ENCODE results near the gene SERGEF. TPM values are rescaled to one million over a fixed set of nuclear protein-coding genes. Genes with fewer than 3 reads are reported as not detected.

SERGEF gene
- polyA plus RNA-seq, 1 of the 3 experiments (the other 2 are of a cell fraction): 23.1 TPM

DNA sequence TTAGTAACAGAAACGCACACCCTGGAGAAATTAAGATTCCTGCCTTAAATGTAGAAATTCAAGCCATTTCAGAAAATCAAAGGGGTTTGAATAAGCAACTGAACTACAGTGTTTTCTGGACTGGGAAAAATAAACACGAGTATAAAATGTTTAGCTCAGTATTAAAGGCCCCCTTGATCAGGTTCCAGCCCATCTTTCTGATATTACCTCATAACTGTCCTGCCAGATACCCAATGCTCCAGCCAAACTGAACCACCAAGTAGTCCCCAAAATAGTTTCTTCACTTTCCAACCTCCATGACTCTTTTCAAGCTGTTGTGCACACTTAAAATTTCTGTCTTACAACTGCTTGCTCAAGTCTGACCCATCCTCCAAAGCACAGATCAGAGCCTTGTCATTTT, 54.4 kb downstream of the SERGEF start:
- no peak for TF ChIP-seq GABPA (IDR thresholded peaks at IDR 0.05; ENCODE audit: low read depth)
- TF ChIP-seq, protein P1, sequence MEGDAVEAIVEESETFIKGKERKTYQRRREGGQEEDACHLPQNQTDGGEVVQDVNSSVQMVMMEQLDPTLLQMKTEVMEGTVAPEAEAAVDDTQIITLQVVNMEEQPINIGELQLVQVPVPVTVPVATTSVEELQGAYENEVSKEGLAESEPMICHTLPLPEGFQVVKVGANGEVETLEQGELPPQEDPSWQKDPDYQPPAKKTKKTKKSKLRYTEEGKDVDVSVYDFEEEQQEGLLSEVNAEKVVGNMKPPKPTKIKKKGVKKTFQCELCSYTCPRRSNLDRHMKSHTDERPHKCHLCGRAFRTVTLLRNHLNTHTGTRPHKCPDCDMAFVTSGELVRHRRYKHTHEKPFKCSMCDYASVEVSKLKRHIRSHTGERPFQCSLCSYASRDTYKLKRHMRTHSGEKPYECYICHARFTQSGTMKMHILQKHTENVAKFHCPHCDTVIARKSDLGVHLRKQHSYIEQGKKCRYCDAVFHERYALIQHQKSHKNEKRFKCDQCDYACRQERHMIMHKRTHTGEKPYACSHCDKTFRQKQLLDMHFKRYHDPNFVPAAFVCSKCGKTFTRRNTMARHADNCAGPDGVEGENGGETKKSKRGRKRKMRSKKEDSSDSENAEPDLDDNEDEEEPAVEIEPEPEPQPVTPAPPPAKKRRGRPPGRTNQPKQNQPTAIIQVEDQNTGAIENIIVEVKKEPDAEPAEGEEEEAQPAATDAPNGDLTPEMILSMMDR (IDR thresholded peaks at IDR 0.05): no peak

DNA sequence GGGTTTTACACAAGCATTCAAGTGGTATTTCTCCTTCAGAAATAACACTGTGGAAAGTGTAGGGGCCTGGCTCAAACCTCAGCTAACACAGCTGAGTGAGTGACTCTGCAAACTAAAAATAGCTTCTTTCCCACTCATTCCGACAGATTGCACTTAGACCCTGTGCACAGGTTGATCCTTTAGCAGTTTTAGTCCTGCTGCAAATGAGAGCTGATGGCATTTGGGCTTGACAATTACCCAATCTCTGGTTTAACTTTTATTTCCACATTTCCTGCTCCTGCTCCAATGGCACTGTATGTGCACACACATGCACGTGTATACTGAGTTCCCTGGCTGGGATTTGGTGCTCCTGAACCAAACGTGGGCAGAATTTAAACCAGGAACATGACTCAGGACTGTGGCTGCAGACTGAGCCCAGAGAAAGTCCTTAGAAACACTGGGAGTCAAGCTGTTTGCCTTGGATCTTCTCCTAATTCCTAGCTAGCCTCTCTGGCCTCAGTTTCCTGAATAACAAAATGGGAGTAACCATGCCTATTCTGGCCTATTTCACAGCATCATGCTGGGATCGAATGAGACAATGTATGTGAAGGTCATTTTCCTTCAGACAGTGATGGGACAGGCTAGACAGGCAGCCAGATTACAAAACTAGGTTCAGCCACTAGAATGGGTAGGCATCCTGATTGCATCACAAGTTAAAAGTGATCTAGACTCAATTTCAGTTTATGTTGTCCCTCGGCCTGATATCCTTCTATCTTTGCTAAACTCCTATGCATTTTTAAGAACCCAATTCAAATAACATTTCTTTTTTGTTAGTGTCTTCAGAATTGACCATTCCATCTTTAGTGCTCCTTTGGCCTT, 58.2 kb downstream of the SERGEF start:
- CTCF ChIA-PET: interaction anchor here (0.6 kb wide), 1 partner anchor 115 kb away, joined by 3 read pairs; no protein-coding TSS in a partner anchor
- Histone ChIP-seq H3K79me2 (ENCODE audit: insufficient read depth) (no peaks in the 10 kb centered on the region), H3K27me3 (ENCODE audit: insufficient read depth) (no peaks in the 10 kb centered on the region), H2AFZ (ENCODE audit: low read depth) (no peak overlapping the region), H3K4me1 (ENCODE audit: control insufficient read depth in 1 of 2, insufficient read depth in 2 of 2, low read depth in 1 of 2, low read length in 1 of 2) (no peaks in the 10 kb centered on the region; a peak in 1 of 4 replicates), H3K36me3 (replicated peaks in 1 of 2; ENCODE audit: control insufficient read depth in 1 of 2, insufficient read depth in 2 of 2, low read length in 1 of 2) (peaks cover 0 to 35% of the 10 kb centered on the region in 2 experiments), H3K4me2 (no peak overlapping the region), H3K27ac (ENCODE audit: low read depth in 2 of 2, low read length in 1 of 2) (no peak overlapping the region), H4K20me1 (ENCODE audit: insufficient read depth) (no peaks in the 10 kb centered on the region), H3K9me2 (no peaks in the 10 kb centered on the region), H3K9ac (no peak overlapping the region), H3F3A (replicated peaks; ENCODE audit: insufficient read depth) (no peaks in the 10 kb centered on the region), H3K4me3 (ENCODE audit: low read depth in 2 of 2, low read length in 1 of 2) (no peak overlapping the region), H3K9me3 (no peaks in the 10 kb centered on the region)
- POLR2A ChIA-PET: no interaction called here
- no peak for DNase-seq
- no peak for TF ChIP-seq FOXJ3 (CRISPR knock-in tag; IDR thresholded peaks at IDR 0.05)
- TF ChIP-seq, protein P2, sequence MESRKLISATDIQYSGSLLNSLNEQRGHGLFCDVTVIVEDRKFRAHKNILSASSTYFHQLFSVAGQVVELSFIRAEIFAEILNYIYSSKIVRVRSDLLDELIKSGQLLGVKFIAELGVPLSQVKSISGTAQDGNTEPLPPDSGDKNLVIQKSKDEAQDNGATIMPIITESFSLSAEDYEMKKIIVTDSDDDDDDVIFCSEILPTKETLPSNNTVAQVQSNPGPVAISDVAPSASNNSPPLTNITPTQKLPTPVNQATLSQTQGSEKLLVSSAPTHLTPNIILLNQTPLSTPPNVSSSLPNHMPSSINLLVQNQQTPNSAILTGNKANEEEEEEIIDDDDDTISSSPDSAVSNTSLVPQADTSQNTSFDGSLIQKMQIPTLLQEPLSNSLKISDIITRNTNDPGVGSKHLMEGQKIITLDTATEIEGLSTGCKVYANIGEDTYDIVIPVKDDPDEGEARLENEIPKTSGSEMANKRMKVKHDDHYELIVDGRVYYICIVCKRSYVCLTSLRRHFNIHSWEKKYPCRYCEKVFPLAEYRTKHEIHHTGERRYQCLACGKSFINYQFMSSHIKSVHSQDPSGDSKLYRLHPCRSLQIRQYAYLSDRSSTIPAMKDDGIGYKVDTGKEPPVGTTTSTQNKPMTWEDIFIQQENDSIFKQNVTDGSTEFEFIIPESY (IDR thresholded peaks at IDR 0.05; ENCODE audit: borderline replicate concordance, low read depth): no peak
- TF ChIP-seq EP300 (IDR thresholded peaks at IDR 0.05; ENCODE audit: borderline replicate concordance in 1 of 2, low read depth in 1 of 2, low read length in 1 of 2): no peak
- WGBS (ENCODE audit: low lambda C conversion rate): 72% methylated on average over 5 of the region's 5 CpGs

More for the DNA sequence above, 54.4 kb downstream of the SERGEF start:
- Histone ChIP-seq H3K9me3 (no peaks in the 10 kb centered on the region), H3K27me3 (ENCODE audit: insufficient read depth) (no peaks in the 10 kb centered on the region), H3K4me2 (no peak overlapping the region), H3K27ac (ENCODE audit: low read depth in 2 of 2, low read length in 1 of 2) (no peak overlapping the region), H3K79me2 (ENCODE audit: insufficient read depth) (no peaks in the 10 kb centered on the region), H3K4me3 (ENCODE audit: low read depth in 2 of 2, low read length in 1 of 2) (no peak overlapping the region), H3F3A (replicated peaks; ENCODE audit: insufficient read depth) (no peaks in the 10 kb centered on the region), H2AFZ (ENCODE audit: low read depth) (no peak overlapping the region), H3K4me1 (ENCODE audit: control insufficient read depth in 1 of 2, insufficient read depth in 2 of 2, low read depth in 1 of 2, low read length in 1 of 2) (no peaks in the 10 kb centered on the region; a peak in 1 of 4 replicates), H3K9me2 (no peaks in the 10 kb centered on the region), H3K9ac (no peak overlapping the region), H4K20me1 (ENCODE audit: insufficient read depth) (no peaks in the 10 kb centered on the region), H3K36me3 (replicated peaks in 1 of 2; ENCODE audit: control insufficient read depth in 1 of 2, insufficient read depth in 2 of 2, low read length in 1 of 2) (peaks cover 0 to 34% of the 10 kb centered on the region in 2 experiments)
- ChIA-PET POLR2A (no interaction called here), CTCF (interaction anchor here (0.6 to 7.6 kb wide), 6 partner anchors 15 to 228 kb away, joined by 3 to 42 read pairs (median 5); no protein-coding TSS in a partner anchor)
- 89% methylated on average over 2 of the region's 2 CpGs for WGBS (ENCODE audit: low lambda C conversion rate)
- no peak for DNase-seq

All from SK-N-SH (cell line).